OCI-LY7 (cell line): ENCODE data around the gene FNDC3A.

Experiments used
- EZH2phosphoT487 ChIP-seq: fragments of 200-600 bp; sonication (generic); IDR thresholded peaks from 2 replicates; pipeline ENCODE4 v1.6.1; 2018; ENCODE audit warnings: low read depth, borderline replicate concordance, mild to moderate bottlenecking, mixed run types, antibody characterized with exemption, low read length, moderate library complexity, mixed read lengths
- TF ChIP-seq, protein P1 (sequence below): fragments of 200-600 bp; sonication (generic); conservative IDR thresholded peaks from 2 replicates; pipeline ENCODE4 v1.5.1; 2014; ENCODE audit warnings: mild to moderate bottlenecking, antibody characterized with exemption, low read length, moderate library complexity, mixed read lengths

DNA sequence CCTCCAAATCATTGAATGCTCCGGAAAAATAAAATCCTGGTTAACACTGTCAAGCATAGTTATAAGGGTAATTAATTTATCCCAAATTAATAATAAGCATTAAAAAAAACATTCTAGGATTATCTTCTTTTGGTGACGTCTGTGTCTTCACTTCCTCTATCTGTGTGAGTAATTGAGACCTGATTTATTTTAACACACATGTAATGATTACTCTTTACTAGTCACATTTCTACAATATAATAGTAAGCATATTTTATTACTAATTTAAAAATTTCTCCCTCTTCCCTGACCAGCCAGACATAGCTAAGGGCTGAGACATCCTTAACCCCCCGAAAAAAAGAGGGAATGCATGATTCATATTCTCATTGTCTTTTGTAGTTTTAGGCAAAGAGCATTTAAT lies 2.3 kb downstream of the FNDC3A start:
- TF ChIP-seq, protein P1, sequence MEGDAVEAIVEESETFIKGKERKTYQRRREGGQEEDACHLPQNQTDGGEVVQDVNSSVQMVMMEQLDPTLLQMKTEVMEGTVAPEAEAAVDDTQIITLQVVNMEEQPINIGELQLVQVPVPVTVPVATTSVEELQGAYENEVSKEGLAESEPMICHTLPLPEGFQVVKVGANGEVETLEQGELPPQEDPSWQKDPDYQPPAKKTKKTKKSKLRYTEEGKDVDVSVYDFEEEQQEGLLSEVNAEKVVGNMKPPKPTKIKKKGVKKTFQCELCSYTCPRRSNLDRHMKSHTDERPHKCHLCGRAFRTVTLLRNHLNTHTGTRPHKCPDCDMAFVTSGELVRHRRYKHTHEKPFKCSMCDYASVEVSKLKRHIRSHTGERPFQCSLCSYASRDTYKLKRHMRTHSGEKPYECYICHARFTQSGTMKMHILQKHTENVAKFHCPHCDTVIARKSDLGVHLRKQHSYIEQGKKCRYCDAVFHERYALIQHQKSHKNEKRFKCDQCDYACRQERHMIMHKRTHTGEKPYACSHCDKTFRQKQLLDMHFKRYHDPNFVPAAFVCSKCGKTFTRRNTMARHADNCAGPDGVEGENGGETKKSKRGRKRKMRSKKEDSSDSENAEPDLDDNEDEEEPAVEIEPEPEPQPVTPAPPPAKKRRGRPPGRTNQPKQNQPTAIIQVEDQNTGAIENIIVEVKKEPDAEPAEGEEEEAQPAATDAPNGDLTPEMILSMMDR, result 0 out of 2 replicates have a peak, but pooled peaks have one; percentile 1
- TF ChIP-seq EZH2phosphoT487, result no peak
